Activated T-helper 1 cell treated with Interleukin-2 at 50 U/mL for 16 hours (primary cell): ENCODE measurements around the gene CSDE1.
A peak's percentile ranks its signal among the peaks of the same experiment; 100 is the strongest.

Experiments used
- DNase-seq: peaks from one replicate; pipeline ENCODE4 v3.0.0-alpha.2; 2020; ENCODE audit warnings: low read depth

Gene CSDE1

GRCh38 chr1:114701931-114702330, 55.9 kb downstream of the CSDE1 start:
- no peak for DNase-seq

- no peak for DNase-seq
Observed at GRCh38 chr1:114700036-114700600, 57.7 kb downstream of the CSDE1 start.

DNA sequence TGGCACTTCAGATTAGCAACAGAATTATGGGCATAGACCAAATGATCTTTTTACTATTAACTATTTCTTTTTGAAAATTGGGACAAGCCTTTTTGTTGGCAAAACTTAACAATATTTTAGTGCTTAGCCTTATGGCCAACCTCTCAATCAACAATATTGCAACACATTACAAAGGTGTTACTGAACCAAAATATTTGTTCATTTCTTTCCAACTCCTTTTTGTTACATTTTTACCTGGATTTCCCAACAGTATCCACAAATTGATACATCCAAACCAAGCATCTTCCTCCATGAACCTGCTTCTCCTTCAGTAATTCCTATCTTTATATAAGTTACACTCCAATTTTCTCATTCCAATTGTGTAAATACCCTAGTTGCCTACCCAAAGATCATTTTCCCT, 61.0 kb downstream of the CSDE1 start:
- no peak for DNase-seq

- DNase-seq = no peak
Observed at GRCh38 chr1:114695430-114696058, 62.2 kb downstream of the CSDE1 start, which contains the start of gene AMPD1. Gene AMPD1 (minus strand): TSS chr1:114695546. CDS start chr1:114695471, 75 bp downstream.

DNA sequence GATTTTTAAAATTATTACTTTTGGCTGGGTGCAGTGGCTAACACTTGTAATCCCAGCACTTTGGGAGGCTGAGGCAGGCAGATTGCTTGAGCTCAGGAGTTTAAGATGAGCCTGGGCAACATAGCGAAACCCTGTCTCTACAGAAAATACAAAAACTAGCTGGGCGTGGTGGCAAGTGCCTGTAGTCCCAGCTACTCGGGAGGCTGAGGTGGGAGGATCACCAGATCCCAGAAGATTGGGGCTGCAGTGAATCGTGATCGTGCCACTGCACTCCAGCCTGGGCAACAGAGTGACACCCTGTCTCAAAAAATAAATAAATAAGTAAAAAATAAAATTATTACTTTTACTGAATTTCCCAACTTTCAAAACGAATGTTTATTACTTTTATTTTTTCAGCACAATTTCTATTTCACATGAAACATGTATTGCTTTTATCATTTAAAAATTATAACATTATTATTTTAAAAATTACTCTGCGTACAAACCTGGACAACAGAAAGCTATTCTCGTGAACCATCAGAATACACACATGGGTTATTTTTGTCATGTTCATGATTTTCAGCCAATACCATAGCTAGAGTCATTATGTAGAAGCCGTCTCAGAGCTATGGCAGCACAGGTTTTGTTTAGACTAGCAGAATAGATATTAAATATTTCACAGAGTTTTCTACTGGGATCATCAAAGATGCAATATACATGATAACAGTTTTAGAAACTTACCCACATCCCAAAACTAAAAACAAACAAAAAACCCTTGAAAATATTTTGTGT, 63.1 kb downstream of the CSDE1 start:
- DNase-seq = no peak

GRCh38 chr1:114692947-114693346, 64.8 kb downstream of the CSDE1 start:
- no peak for DNase-seq

- DNase-seq = no peak
Observed at GRCh38 chr1:114691061-114691460, 66.7 kb downstream of the CSDE1 start.

DNA sequence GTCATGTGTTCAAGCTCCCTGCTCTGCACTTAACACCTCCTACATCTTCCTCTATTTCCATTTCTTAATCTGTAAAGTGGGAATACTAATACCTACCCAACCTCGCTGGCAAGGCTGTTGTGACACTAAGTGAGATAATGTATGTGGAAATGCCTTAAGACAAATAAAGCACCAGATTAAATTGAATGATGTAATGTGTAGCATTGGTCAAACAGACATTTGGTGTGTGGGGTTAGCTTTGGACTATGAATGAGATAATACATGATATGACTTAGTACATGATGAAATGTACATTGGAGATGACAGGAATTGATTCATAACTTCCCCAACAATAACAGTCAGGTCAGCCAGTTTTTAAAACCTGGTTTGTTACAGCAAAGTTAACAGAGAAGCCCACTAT, 67.6 kb downstream of the CSDE1 start:
- no peak for DNase-seq

GRCh38 chr1:114688526-114688925, 69.3 kb downstream of the CSDE1 start:
- no peak for DNase-seq

GRCh38 chr1:114685851-114686250, 71.9 kb downstream of the CSDE1 start:
- DNase-seq = no peak

GRCh38 chr1:114677691-114678090, 80.1 kb downstream of the CSDE1 start:
- no peak for DNase-seq

DNA sequence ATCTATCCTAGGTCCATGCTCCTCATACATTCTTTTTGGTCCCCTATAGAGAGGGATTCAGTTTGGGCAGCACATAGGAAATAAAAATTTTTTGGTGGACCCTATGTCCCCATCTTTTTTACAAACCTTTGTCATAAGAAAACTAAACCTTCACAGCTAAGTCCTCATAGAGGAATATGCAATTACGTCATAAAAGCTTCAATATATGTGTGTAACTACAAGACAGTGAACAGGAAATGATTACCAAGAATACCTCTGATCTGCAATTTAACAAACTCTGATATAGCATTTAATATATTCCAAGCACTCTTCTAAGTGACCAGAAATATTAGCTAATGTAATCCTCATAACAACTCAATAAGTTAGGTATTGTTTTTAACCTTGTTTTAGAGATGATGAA, 81.7 kb downstream of the CSDE1 start:
- DNase-seq = no peak

DNA sequence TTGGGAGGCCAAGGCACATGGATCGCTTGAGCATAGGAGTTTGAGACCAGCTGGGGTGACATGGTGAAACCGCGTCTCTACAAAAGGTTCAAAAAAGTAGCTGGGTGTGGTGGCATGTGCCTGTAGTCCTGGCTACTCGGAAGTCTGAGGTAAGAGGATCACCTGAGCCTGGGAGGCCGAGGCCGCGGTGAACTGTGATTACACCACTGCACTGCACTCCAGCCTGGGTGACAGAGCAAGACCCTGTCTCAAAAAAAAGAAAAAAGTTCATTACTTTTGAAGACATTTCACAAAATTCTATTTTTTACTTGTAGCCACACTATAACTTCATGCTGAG, 85.9 kb downstream of the CSDE1 start:
- no peak for DNase-seq

GRCh38 chr1:114671011-114671938, 86.5 kb downstream of the CSDE1 start:
- no peak for DNase-seq

- DNase-seq = peak; percentile 71
Observed at GRCh38 chr1:114670083-114671010, 87.4 kb downstream of the CSDE1 start.

DNA sequence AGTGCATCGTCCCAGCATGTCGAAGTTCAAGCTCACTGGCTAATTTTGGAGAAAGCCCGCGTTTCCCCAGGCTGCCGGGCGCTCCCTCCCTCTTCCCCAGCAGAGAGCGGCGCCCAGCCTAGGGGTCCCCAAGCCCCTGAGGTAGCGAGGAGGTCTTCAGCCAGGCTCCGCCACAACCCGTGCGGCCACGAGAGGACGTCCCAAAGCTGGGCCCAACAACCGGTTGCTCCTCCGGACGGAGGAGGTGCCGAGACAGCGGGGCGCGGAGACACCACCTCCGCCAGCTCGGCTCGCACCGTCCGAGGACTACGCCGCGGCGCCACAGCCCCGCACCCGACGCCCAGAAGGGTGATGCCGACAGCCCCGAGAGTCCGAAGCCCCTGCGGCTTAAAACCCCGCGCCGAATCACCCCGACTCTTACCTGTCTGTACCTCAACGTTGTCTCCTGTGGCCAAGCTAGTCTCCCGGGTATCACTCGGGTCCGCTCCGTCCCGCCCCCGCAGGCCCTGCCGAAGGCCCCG, 88.2 kb downstream of the CSDE1 start, which contains the start of gene DENND2C:
Gene DENND2C, minus strand, starts transcription at position 488 of the 521 bp plus-strand sequence. CDS start 44,065 bp downstream, outside the sequence.
- DNase-seq = no peak

DNA sequence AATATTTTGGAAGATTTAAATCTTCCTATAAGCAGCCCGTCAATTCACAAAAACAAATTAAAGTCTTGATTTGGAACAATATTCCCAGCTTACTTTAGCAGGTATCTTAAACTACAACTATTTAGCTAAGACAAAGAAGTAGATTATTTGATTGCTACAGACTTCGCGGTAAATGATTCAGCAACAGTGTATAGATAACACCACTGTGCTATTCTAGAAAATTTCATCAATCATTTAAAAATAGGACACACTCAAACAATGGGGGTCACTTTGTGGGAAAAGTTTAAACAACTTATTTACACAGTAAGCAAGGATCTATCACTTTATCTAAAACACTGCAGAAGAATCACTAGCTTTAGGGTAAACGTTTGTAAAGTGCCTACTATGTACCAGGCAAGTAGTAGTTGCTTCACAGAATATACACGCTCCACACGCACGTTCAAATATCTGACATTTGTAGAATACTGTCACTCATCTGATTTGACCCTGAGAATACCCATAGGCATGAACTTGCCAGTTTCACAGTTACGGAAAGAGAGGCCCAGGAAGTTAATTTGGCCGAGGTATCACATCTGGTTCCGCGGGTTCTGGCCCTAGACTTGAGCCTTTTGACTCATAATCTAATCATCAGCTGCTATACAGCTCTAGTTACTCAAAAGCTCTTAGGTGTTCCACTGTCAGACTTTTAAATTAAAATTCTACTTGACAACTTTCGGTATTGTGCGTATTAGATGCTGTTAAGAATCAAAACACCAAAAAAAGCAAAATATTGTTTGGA, 88.8 kb downstream of the CSDE1 start:
- DNase-seq = no peak

DNA sequence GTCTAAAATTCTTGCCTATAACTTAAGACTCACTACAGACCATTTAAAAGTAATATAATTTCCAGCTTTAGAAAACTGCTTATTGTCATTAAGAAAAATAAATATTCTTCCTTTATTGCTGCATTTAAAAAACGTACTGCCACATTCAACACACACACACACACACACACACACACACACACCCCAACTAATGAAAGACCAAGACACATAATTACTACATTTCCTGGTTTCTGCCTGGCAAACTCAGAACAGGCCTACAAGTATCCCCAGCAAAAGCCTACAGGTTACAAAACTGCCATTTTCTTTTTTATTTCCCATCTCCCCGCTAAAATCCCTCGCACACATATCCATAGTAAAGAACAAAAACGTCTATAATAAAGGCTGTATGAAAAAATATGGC, 89.4 kb downstream of the CSDE1 start:
- no peak for DNase-seq

DNA sequence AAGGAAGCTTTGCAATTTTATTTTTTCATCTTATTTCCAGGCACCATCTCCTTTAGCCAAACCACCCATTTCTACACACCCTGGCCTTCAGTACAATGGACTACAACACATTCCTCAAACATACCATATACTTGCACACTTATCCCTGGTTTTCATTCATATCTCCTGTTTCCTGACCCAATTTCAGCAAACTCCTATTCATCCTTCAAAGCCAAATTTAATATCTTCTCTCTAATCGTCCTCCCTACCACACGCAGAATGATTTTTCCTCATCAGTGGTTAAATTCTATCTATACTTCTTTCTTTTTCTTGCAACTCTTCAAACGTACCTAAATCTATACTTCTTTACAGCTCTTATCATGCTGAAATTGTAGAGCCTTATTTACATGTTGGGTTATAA, 90.8 kb downstream of the CSDE1 start:
- no peak for DNase-seq
